ENCODE results near the gene KLK14. TPM values are rescaled to one million over a fixed set of nuclear protein-coding genes. Genes with fewer than 3 reads are reported as not detected.

The KLK14 gene
- total RNA-seq, 1 donor from 2014 or later: not detected

- peak; percentile 100 for DNase-seq (ENCODE audit: low read depth)
These were observed 25.5 kb upstream of the KLK14 start, which contains the start of gene CTU1 for GRCh38 chr19:51108066-51108804. Gene CTU1 (minus strand): TSS chr19:51108409. CDS start chr19:51104569, 3,840 bp downstream.

GRCh38 chr19:51107406-51108065, 24.8 kb upstream of the KLK14 start:
- no peak for DNase-seq (ENCODE audit: low read depth)

GRCh38 chr19:51103926-51104341, 21.2 kb upstream of the KLK14 start:
- DNase-seq (ENCODE audit: low read depth): no peak

DNA sequence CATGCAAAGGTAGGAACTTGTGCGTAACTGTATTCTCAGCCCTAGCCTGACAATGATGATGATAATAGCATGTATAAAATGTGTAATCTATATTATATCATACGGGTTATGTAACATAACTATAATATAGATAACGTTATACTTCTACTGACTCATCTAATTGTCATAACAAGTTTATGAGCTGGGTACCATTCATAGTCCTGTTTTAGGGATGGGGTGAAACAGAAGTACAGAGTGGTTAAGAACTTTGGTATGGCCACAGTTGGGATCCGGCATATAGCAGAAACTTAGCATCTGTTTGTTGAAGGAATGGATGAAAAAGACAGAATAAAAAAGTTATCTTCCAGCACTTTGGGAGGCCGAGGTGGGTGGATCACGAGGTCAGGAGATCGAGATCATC, 20.3 kb upstream of the KLK14 start:
- no peak for DNase-seq (ENCODE audit: low read depth)

DNA sequence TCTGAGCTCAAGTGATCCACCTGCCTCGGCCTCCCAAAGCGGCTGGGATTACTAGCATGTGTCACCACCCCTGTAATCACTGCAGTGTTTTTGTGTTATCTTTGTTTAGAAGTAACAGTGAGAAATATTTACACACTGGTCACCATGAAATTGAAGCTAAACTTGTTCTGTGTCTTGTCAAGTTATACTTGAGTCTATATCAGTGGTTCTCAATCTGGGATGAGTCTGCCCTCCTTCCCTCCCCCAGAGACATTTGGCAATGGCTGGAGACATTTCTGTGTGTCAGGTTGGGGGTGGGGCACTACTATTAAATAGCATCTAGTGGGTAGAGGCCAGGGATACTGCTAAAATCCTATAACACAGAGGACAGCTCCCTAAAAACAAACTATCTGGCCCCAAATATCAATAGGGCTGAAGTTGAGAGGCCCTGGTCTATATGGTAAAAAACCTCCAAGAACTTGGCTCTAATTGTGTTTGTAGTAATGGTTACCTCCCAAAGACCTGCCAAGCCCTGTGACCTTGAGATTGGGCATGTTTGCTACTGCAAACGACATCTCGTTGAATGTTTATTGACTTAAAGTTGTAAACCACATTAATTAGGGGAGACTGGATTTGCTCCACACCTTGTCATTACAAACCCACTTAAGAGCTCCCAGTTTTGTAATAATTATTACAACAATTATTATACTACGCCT, 18.6 kb upstream of the KLK14 start:
- no peak for DNase-seq (ENCODE audit: low read depth)

GRCh38 chr19:51100601-51101000, 17.9 kb upstream of the KLK14 start:
- DNase-seq (ENCODE audit: low read depth): no peak

- DNase-seq (ENCODE audit: low read depth): no peak
These were observed 16.3 kb upstream of the KLK14 start for GRCh38 chr19:51099047-51099382.

GRCh38 chr19:51098365-51099046, 15.8 kb upstream of the KLK14 start:
- no peak for DNase-seq (ENCODE audit: low read depth)

DNA sequence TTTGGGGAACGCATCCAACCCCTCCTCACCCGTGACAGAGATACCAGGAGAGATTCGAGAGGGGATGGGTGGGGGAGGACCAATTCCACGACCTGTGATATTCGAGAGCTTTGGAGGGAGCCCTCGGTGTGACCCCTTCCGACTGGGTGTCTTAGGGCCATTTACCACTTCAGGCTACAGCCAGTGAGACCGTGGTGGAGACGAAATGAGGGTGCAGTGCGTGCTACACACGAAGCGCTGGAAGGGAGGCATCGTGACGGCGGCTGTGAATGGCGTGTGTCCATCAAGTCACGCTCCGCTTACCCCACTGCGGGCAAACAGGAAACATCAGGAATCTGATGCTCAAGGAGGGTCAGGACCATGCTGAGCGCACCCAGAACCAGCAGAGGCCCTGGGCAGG, 15.1 kb upstream of the KLK14 start:
- no peak for DNase-seq (ENCODE audit: low read depth)

DNA sequence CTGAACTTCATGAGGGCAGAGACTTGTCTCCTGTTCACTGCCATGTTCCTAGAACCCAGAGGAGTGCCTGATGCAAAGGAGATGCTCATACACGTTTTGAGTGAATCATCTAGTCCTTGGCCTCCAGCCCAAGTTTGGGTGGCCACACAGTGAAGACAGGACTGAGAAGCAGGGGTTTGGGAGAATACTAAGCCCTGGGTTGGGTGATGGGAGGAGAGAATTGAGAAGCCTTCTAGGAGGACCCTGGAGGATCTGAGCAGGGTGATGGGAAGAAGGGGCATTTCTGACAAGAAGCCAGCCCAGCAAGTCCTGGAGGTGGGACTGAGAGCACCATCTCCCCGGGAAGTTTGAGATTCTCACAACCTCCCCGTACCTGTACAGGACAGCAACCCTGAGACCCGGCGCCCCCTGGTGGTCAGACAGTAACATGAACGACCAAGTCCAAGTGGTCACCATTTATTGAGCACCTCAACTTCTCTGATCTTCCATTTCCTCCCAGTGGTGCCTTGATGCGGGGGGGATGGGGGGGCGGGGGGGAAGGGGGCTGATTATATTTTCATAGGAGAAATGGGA, 14.6 kb upstream of the KLK14 start:
- peak; percentile 13 for DNase-seq (ENCODE audit: low read depth)

- DNase-seq (ENCODE audit: low read depth): no peak
These were observed 13.9 kb upstream of the KLK14 start for GRCh38 chr19:51096473-51097165.

DNA sequence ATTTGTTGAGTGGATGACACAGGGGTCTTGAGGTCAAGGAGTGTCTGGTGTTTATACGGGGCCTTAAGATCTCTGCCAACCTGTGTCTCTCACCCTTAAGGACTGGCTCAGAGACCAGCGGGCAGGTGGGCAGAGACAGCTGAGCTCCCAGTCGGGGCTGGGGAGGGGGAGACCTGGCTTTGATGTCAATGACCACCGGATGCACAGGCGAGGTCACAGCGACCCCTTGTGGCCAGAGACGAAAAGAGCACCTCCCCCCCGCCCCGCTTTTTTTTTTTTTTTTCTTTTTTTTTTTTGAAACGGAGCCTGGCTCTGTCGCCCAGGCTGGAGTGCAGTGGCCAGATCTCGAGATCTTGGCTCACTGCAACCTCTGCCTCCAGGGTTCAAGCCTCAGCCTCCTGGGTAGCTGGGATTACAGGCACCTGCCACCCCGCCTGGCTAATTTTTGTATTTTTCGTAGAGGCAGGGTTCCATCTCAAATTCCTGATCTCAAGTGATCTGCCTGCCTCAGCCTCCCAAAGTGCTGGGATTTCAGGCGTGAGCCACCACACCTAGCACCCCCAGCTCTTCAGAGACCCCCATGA, 12.1 kb upstream of the KLK14 start:
- peak; percentile 22 for DNase-seq (ENCODE audit: low read depth)

DNA sequence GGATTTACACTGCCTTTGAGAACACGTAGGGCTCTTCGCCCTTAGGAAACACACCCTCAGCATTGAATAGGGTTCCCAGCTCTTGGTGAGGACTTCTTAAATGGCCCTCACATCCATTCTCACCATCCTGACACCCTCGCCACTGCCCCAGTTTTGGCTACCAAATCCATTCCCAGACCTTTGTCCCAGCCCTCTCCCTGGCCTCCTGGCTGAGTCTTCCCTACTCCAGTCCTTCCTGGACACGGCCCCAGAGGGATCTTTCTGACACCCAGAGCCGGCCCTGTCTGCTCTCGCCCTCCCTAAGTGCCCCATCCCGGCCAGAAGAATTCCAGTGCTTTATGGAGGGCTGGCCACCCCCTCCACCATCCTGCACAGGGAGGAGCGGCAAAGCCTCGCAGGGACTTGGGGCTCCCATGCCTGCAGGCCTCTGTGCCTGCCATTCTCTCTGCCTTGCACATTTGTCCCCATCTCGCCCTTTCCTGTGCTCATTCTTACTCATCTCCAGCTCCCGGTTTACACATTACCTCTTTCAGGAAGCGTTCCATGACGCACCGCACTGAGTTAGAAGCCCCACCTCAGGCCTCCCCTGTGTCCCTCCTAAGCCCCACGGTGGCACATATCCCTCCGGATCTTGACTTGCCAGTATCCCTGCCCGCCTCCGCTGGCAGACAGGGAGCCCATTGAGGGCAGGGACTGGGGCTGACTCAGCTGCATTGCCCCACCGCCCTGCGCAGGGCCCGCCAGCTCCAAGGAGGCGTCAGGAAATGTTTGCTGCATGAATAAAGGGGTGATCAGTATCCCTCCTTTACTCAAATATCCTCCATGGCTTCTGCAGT, 11.0 kb upstream of the KLK14 start:
- DNase-seq (ENCODE audit: low read depth): no peak

DNA sequence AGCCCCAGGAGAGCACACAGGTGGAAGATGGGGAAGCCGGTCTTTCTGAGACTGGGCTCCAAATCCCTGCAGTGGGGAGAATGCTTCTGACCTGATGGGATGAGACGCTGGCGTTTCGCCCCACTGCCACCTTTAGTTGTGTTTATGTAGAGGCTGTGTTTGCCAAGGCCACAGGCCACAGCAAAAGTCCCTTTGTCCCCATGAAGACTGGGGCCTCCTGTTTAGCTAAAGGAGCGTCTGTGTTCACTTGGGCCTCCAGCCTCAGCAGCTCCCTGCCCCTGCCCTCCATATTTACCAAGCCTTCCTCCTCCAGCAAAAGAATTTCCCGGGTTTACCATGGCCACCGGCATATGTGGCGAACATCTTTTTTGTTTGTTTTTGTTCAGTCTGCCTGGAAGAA, 10.4 kb upstream of the KLK14 start:
- no peak for DNase-seq (ENCODE audit: low read depth)

DNA sequence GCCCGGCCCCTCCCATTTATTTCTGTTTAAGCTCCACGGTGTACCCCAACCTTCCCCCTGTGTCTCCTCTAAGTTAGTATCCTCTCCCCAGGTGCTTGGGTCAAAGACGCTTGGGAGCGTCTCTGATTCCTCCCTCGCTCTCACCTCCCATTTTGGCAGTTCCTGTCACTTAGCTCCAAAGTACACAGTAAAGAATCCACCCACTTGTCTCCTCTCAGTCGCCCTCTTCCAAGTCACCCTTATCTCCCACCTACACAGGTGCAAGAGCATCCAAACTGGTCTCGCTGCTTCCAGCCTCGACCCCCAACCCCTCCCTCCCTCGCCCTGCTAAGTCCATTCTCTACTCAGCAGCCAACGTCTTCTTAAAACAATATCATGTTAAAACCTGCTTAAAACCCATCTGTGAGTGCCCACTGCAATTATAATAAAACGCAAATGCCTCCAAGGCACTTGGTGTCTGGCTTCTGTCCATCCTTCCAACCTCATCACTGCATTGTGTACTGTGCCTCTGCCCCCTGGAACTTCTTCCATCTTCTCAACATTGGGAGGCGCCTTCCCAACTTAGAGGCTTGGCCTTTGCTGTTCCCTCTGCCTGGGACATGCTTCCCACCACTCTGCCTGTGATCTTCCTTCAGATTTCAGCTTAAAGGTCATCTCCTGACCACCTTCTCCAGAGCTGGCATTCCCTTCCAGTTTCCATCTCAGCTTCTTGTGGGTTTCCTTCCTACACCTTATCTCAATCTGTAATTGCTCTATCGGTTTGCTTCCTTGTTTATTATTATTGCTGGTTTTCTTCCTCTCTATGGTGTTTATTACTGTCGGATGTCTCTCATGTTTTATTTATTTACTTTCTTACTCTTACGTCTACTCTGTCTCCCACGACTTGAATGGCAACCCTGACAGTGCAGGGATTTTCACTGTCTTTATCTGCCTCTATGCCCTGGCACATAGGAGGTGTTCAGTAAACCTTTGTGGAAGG, 9.5 kb upstream of the KLK14 start:
- no peak for DNase-seq (ENCODE audit: low read depth)

DNA sequence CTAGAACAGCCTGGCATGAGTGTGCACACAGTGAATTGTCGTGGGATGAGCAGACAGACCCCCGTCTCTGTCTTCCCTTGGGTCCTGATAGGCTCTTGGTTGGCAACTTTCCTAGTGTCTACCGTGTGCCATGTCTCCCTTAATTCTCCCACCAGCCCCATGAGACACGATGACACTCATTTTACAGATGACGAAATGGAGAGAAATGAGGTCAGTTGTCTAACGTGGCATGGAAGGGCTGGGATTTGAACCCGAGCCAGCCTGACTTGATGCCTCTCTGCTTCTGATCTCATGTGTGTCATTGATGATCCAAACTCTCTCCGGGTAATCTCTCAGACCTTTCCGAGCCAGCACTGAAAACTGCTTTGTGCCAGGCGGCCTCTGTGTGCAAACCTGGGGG, 8.4 kb upstream of the KLK14 start:
- DNase-seq (ENCODE audit: low read depth): no peak

DNA sequence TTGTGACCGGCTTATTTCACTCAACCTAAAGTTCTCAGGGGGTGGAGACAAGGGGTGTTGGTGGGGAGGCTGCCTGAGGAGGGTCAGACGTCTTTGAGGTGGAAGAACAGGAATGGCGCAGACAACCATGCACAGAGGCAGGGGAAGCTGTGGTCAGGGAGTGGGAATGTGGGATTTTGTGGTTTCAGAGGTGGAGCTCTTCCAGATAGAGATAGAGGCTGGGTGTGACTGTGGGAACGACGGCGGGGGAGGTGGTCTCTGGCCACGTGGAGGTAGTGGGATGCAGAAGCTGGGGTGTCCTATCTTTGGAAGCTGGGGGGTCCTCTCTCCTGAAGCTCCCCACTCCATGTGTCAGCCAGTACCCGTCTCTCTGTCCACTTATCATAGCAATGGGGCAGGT, 7.8 kb upstream of the KLK14 start:
- DNase-seq (ENCODE audit: low read depth): peak; percentile 6

DNA sequence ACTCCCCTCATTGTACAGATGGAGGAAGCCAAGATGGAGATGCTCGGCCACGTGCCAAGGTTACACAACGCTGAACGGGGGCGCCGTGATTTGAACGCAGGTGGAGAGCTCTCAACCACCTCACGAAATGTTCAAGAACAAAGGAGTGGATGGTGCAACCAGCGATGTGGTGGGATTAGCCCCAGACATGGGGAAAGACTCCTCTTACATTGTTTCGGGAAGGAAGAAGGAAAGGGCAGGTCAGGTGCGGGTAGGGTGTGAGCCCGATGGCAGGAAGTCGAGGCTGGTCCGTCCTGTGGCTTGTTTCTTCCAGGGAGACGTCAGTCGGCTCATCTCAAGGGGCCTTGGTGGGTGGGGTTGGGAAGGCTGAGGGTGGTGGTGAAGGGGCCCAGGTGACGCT, 7.1 kb upstream of the KLK14 start:
- no peak for DNase-seq (ENCODE audit: low read depth)
